ENCODE results near the gene IFNL1.
"Not testable (repeated sequence)": the region's sequence is repeated elsewhere in the genome, so short reads cannot be mapped to it uniquely, and the experiment has no call there.

The IFNL1 gene

DNA sequence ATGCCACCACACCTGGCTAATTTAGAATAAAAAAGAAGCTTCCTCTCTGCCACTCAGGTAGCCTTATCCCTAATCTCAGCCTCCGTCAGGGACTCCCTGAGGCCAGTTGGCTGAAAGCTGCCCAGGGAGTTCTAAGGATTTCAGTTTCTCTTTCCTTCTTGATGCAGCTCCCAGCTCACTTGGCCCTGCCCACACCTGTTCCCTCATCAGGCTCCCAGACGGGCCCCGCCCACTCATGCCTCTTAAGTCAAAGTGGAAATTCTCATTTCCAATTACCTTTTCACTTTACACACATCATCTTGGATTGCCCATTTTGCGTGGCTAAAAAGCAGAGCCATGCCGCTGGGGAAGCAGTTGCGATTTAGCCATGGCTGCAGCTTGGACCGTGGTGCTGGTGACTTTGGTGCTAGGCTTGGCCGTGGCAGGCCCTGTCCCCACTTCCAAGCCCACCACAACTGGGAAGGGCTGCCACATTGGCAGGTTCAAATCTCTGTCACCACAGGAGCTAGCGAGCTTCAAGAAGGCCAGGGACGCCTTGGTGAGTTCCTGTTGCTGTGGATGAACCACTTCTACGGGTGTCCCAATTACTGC, at the start of gene IFNL1:
Gene IFNL1, plus strand, starts transcription at position 353 of the 591 bp plus-strand sequence. Its CDS starts 15 bp downstream, at position 368.
- no peak for DNase-seq

DNA sequence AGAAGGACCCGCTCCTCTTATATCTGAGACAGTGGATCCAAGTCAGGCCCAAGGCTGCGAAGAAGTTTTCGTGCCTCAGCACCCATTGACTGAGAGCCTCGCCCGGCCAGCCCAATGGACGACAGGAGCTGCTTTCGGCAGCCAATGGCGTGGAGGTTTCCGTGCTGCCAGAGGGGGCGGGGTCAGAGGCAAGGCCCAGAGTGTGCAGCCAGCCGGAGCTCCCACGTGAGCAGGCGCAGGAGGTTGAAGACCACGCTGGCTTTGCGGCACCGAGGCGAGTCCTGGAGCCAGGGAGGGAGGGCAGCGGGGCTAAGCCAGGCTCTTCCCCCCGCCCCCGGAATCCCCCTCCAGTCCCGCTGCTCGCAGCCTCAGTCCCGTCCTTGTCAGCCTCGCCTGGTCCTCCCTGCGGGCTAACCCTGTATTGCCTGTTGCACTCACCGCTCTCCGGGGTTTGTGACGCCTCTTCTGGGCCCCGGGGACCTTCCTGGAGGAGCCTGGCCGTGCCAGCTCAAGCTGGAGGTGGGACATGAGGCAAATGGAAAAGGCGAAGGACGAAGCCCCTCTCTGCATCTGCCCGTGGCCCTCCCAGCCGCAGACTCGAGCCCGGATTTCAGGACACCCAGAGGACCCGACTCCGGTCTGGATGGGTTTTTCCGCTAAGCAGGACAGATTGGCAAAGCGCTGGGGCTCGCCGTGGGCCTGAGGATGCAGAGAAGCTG, 49.1 kb upstream of the IFNL1 start:
- peak; percentile 65 for DNase-seq

DNA sequence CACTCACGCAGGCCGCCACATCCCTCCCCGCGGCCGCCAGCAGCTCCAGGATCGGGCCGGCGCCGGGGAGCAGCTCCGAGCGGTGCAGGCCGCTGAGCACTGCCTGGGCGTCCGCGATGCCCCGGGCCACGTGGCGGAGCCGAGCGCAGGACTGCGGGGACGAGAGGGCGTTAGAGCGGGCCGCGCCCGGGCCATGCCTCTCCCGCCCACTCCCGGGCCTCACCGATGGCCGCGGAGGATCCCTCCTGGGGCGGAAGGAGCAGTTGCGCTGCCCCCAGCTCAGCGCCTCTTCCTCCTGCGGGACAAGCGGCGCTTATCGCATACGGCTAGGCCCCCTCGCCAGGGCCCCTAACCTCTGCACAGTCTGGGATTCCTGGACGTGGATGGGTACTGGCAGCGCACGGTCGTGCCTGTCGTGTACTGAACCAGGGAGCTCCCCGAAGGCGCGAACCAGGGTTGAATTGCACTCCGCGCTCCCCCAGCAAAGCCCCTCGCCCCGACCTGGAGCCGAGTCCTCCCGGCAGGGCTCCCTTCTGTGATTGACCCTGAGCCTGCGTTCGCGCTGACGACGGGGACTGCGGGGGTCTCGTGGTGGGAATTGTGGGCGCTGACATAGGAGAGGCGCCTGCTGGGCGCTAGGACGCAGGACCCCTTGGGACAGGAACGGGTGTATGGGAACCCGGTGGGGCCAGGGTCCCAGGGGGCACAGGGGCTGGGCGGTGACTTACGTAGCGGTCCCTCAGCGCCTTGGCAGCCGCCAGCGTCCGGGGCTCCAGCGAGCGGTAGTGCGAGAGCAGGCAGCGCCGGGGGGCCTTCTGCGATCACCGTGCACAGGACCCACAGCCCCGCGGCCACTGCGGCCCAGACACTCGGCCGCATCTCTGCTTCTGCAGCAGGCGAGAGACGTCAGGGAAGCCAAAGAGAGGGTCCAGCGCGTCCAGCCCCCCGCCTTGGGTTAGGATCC, 48.2 kb upstream of the IFNL1 start:
- peak; percentile 62 for DNase-seq

DNA sequence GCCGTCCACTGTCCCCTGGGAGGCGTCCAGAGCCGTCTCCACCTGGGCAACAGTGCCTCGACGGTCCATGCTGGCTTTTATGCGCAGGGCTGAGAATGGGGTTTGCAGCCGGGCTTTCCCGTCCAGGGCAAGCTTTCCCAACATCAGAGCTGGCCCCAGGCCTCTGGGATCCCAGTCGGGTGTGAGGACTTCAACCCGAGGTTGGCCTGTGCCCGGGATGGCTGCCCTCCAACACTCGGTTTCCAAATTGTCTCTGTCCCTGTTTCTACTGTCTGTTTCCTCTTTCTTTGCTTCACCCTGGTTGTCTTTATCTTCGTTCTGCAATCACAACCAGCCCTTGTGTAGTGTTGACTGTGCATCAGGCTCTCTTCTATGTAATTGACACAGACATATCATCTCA, 47.4 kb upstream of the IFNL1 start, which contains the start of gene IFNL4:
Gene IFNL4, minus strand, starts transcription at position 51 of the 400 bp plus-strand sequence.
- no peak for DNase-seq

DNA sequence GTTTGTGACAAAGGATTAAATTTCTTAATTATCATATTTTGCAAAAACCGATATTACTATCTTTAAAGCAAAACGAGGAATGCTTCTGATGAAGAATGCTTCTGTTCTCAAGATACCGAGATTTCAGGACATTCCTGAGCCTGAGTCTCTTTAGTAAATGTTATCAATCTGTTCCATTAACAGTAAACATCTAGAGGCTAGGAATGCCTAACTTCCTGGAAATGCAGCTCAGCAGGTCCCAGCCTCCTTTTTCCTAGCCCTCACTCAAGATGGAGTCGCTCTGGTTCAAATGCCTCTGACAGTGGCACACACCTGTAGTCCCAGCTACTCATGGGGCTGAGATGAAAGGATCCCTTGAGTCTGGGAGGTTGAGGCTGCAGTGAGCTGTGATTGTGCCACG, 45.1 kb upstream of the IFNL1 start:
- DNase-seq, result no peak

DNA sequence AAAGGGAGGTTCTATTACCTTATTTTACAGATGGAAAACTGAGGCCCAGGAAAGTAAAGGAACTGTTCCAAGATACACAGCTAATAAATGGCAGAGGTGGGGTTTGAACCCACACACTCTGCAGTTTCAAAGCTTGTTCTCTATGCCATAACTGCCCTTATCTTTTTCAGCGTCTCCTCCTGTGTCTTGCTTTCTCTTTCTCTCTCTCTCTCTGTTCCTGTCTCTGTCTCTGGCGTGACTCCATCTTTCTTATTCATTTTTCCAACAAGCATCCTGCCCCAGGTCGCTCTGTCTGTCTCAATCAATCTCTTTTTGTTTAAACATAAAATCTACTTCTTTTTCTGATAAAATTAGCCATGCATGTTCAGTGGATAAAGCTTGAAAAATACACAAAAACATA, 44.4 kb upstream of the IFNL1 start:
- no peak for DNase-seq

DNA sequence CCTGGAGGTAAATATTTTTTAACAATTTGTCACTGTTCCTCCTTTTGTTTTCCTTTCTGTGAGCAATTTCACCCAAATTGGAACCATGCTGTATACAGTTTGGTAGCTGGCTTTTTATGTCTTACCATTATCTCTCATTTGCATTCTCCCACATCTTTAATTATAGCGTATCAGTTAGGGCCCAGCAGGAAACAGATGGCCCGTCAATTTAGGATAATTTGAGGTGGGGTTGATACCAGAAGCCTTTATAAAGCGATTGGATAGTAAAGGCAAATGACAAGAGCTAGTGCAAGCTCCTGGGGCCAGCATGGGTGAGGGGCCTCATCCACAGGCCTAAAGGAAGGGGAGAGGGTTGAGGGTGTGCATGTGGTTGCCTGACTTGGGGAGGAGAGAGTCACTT, 43.7 kb upstream of the IFNL1 start:
- no peak for DNase-seq

DNA sequence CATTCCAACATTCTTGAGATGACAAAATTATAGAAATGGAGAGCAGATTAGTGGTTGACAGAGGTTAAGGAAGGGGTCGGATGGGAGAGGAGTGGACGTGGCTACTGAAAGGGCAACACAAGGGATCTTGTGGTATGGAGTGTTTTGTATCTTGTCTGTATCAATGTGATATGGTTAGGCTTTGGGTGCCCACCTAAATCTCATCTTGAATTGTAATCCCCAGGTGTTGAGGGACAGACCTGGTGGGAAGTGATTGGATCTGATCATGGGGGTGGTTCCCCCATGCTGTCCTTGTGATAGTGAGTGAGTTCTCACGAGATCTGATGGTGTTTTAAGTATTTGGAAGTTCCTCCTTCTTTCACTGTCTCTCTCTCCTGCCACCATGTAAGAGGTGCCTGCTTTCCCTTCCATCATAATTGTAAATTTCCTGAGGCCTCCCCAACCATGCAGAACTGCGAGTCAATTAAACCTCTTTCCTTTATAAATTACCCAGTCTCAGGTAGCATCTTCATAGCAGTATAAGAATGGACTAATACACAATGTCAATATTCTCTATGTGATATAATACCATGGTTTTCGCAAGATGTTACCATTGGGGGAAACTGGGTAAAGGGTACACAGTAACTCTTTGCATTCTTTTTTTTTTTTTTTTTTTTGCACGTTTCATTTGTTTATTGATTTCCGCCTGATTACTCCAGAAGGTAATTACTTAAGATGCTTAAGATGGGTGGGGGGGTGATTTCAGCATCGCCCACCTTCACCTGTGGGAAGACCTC, 42.6 kb upstream of the IFNL1 start:
- no peak for DNase-seq

DNA sequence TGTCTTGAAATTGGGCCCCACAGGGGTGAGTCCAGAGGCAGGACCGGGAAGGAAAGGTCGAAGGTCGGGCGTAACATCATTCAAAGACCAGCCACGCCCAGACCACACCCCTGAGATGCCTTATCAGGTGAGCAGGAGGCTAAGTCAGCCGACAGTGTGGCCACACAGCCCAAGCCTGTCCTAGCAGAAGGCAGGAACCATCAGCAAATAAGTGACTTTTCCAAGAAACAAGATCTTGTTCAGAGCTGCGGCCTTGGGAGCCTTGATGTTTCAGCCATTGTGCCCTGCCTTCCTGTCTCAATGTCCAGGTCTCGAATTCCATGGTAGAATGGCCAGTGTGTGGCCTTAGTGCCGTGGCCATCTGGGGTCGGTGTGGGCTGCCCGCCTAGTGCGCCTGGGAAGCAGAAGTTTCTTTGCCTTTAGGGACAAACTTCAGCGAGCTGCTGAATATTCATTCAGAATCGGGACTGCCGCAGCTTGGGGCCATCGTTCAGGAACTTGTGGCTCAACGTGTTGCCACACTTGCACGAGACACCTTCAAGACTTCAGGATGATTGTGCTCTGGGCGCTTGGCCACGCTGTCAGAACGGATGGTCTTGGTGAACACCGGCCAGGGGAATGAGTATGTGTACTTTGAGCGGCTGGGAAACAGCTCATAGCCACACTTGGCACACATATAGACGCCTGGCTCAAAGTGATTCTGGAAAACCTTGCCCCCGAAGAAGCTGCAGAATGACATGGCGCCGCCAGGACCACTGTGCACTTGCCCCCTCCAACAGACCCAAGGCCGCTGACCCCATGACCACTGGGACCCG, 41.5 kb upstream of the IFNL1 start:
- no peak for DNase-seq

DNA sequence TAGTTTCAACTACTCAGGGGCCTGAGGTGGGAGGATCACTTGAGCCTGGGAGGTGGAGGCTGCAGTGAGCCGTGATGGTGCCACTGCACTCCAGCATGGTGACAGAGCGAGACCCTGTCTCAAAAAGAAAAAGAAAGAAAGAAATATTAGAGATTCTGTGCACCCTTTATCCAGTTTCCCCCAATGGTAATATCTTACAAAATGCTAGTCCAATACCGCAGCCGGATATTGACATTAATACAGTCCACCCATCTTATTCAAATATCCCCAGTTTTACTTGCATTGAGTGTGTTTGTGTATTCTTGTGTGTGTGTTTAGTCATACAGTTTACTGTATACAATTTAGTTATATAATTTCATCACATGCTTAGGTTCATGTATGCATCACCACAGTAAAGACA, 39.0 kb upstream of the IFNL1 start:
- no peak for DNase-seq

DNA sequence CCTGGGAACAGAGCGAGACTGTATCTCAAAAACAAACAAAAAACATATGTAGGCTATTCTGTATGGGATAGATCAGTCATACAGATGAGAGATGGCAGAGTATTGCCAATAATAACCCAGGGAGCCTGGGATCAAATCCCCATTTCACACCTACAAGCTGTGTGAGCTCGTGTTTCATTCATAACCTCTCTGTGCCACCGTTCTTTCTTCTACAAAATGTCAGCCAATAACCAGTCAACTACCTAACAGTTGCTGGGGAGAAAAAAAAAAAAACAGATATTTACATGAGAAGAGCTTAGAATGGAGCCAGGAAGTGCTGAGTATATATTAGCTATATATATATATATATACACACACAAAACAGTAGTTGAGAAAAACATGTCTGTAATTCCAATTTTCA, 34.5 kb upstream of the IFNL1 start:
- DNase-seq, result no peak

DNA sequence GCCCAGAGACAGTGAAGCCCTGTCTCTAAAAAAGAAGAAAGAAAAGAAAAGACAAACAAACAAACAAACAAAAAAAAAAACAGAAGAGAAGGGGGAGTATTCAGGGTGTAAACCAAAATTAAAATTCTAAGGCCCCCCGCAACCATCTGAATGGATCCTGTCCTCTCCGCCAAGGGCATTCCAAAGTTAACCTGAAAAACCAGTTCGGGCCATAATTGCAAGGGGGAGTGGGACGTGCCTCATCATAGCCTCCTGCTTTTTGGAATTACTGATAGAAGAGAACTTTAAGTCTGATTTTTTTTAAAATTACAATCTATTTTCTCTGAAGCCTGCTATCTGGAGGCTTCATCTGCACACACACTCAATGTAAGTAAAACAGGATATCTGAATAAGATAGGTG, 33.7 kb upstream of the IFNL1 start:
- DNase-seq, result no peak

DNA sequence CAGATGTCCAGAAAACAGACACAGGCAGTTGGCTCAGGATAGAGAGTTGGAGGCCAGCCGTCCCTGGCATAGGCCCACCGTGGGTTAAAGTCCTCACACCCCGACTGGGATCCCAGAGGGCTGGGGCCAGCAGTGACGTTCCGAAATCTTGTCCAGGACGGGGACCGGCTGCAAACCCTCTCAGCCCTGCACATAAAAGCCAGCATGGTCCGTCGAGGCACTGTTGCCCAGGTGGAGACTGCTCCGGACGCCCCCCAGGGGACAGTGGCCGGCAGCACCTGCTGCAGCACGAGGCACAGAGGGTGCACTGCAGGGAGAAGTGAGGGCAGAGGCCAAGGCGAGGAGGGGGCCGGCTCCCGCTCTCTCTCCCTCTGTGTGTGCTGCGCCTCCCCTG, 32.3 kb upstream of the IFNL1 start:
- no peak for DNase-seq

DNA sequence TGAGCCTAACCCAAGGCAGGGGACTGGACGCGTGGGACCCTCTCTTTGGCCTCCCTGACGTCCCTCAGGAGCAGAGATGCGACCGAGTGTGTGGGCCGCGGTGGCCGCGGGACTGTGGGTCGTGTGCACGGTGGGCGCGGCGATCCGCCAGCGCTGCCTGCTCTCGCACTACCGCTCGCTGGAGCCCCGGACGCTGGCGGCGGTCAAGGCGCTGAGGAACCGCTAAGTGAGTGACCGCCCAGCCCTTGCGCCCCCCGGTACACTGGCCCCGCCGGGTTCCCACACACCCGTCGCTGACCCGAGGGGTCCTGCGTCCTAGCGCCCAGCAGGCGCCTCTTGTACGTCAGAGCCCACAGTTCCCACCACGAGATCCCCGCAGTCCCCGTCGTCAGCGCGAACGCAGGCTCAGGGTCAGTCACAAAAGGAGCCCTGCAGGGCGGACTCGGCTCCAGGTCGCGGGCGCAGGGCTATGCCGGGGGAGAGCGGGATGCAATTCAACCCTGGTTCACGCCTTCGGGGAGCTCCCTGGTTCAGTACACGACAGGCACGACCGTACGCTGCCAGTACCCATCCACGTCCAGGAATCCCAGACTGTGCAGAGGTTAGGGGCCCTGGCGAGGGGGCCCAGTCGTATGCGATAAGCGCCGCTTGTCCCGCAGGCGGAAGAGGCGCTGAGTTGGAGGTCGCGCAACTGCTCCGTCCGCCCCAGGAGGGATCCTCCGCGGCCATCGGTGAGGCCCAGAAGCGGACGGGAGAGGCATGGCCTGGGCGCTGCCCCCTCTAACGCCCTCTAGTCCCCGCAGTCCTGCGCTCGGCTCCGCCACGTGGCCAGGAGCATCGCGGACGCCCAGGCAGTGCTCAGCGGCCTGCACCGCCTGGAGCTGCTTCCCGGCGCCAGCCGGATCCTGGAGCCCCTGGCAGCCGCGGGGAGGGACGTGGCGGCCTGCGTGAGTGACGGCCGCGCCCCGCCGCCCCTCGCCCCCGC, 31.6 kb upstream of the IFNL1 start:
- DNase-seq, result peak; percentile 59

DNA sequence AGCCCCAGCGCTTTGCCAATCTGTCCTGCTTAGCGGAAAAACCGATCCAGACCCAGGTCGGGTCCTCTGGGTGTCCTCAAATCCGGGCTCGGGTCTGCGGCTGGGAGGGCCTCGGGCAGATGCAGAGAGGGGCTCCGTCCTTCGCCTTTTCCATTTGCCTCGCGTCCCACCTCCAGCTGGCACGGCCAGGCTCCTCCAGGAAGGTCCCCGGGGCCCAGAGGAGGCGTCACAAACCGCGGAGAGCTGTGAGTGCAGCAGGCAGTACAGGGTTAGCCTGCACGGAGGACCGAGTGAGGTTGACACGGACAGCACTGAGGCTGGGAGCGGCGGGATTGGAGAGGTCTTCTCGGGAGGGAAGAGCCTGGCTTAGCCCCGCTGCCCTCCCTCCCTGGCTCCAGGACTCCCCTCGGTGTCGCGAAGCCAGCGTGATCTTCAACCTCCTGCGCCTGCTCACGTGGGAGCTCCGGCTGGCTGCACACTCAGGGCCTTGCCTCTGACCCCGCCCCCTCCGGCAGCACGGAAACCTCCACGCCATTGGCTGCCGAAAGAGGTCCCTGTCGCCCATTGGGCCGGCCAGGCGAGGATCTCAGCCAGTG, 30.8 kb upstream of the IFNL1 start:
- no peak for DNase-seq

DNA sequence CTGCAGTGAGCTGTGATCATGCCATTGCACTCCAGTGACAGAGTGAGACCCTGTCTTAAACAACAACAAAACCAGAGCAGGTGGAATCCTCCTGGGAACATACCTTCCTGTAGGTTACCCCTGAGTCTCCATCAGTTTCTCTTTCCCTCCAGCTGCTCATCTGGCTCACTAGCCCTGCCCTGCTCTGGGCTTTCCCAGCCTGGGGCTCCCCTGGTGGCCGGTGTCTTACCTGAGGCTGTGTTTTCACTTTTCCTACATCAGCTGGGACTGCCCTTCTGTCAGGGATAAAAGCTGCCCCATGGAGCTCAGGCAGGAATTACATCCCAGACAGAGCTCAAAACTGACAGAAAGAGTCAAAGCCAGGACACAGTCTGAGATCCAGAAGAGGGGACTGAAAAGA, 28.1 kb upstream of the IFNL1 start, which contains the start of gene IFNL2:
Gene IFNL2, plus strand, starts transcription at position 312 of the 400 bp plus-strand sequence. CDS start 173 bp downstream, outside the sequence.
- DNase-seq, result not testable (repeated sequence)

DNA sequence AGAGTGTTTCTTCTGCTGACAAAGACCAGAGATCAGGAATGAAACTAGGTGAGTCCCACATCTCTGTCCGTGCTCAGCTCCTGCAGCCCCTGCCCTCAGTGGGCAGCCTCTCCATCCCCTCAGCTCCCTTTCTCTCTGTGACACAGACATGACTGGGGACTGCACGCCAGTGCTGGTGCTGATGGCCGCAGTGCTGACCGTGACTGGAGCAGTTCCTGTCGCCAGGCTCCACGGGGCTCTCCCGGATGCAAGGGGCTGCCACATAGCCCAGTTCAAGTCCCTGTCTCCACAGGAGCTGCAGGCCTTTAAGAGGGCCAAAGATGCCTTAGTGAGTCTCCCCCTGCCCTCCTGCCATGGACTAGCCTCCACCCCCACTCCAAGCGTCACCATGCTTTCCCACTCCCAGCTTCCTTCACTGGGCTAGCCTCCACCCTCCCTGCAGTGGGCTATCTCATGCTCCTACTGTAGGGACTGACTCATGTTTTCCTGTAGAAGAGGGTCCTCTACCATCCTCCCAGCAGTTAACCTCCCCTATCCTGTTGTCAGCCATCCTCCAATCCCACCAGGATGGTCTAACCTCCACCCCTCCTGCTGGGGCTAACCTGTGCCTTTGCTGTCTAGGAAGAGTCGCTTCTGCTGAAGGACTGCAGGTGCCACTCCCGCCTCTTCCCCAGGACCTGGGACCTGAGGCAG, 27.5 kb upstream of the IFNL1 start:
- DNase-seq, result not testable (repeated sequence)

DNA sequence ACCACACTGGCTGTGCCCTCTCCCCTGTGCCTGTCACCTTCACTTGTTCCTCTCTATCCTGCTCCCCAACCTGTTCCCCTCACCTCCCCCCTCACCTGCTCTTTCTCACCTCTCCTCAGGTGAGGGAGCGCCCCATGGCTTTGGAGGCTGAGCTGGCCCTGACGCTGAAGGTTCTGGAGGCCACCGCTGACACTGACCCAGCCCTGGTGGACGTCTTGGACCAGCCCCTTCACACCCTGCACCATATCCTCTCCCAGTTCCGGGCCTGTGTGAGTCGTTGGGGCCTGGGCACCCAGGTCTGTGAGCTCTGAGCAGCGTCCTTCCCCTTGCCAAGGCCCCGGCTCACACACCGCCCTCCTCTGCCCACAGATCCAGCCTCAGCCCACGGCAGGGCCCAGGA, 26.8 kb upstream of the IFNL1 start:
- DNase-seq, result not testable (repeated sequence)

Measured in activated CD8-positive, alpha-beta memory T cell treated with anti-CD3 and anti-CD28 coated beads for 24 hours (primary cell).